Kidney (tissue), 14 donors: Measurements from ENCODE around the gene SBF2. TPM values are rescaled to one million over a fixed set of nuclear protein-coding genes. Genes with fewer than 3 reads are reported as not detected.
A peak's percentile ranks its signal among the peaks of the same experiment; 100 is the strongest.

Experiments used
- DNase-seq, 5 donors: peaks; one replicate each; pipeline ENCODE4 v3.0.0-alpha.2; 2013 to 2020
- FAIRE-seq: peaks from 2 replicates; lab custom pipeline; 2012; peaks lifted over from hg19 to GRCh38; lab: Jason Lieb, UNC
- H3K27ac ChIP-seq, 2 donors: one replicate each; pipeline ENCODE4 v1.7.0; 2013; ENCODE audit warnings: low read depth in 2 of 2, low read length in 2 of 2, inconsistent platforms in 1 of 2
- H3K27me3 ChIP-seq: one replicate; pipeline ENCODE4 v1.7.1; 2013; ENCODE audit warnings: low read length, inconsistent platforms; ENCODE audit not compliant: control insufficient read depth, insufficient read depth
- H3K36me3 ChIP-seq, 3 donors: one replicate each; pipeline versions ENCODE4 v1.7.0 to v1.7.1; 2013; ENCODE audit warnings: low read length in 3 of 3, control low read depth in 1 of 3, inconsistent platforms in 1 of 3; ENCODE audit not compliant: insufficient read depth in 3 of 3, control insufficient read depth in 2 of 3
- H3K4me1 ChIP-seq, 3 donors: one replicate each; pipeline versions ENCODE4 v1.7.0 to v1.7.1; 2013; ENCODE audit warnings: low read length in 3 of 3, inconsistent platforms in 1 of 3, low read depth in 1 of 3; ENCODE audit not compliant: control insufficient read depth in 2 of 3, insufficient read depth in 2 of 3
- H3K4me3 ChIP-seq, 3 donors: one replicate each; pipeline versions ENCODE4 v1.7.0 to v1.8.1; 2013; ENCODE audit warnings: low read length in 3 of 3, control low read depth in 1 of 3, inconsistent platforms in 1 of 3
- H3K9ac ChIP-seq, 3 donors: one replicate each; pipeline versions ENCODE4 v1.7.0 to v1.7.1; 2013; ENCODE audit warnings: low read length in 3 of 3, control low read depth in 1 of 3, inconsistent platforms in 1 of 3
- H3K9me3 ChIP-seq, 3 donors: one replicate each; pipeline versions ENCODE4 v1.7.0 to v1.7.1; 2013; ENCODE audit warnings: low read length in 3 of 3, control low read depth in 1 of 3, inconsistent platforms in 1 of 3; ENCODE audit not compliant: control insufficient read depth in 2 of 3, insufficient read depth in 1 of 3
- CTCF ChIP-seq: IDR thresholded peaks from 3 replicates; pipeline ENCODE4 v1.5.1; 2012; ENCODE audit warnings: mild to moderate bottlenecking, moderate library complexity, borderline replicate concordance; ENCODE audit not compliant: insufficient read depth; ENCODE audit errors: extremely low read depth
- intact Hi-C: fragments of 100-400 bp; cut with DNase I; formaldehyde crosslinking; loops from one replicate; pipeline ENCODE4 v1.11.1; 2022
- polyA plus RNA-seq: library from polyadenylated mRNA; stranded (reverse); fragments of 350-450 nt; fragmentation: Illumina TruSeq; extraction: RNeasy Lipid Tissue Mini Kit (QIAGEN cat#74804); gene quantifications from one replicate; pipeline ENCODE4 v1.2.3, GENCODE V29; 2014; ENCODE audit warnings: low read depth, low replicate concordance; ENCODE audit not compliant: insufficient read depth
- total RNA-seq: library from RNA; stranded (reverse); fragmentation: NEBNext Ultra II Directional; extraction: Animal tissue kit (Norgen Biotek cat#: 25700); gene quantifications from one replicate; pipeline ENCODE4 v1.2.1, GENCODE V29; 2021
- donor health status: control.
- donor health status: control.
- donor health status: control.
- donor health status: control.
- donor health status: control.
- donor health status: DM: yes; HTN: yes; CAD: no.
- donor health status: Normal renal cell carcinoma (clear cell type).

The SBF2 gene
- total and polyA plus RNA-seq, 2 donors from 2014 or later: 13.1 to 55.4 TPM

- Histone ChIP-seq H3K27me3 (no peaks in the 10 kb centered on the region), H3K4me3 (no peak overlapping the region), H3K27ac (no peak overlapping the region), H3K36me3 (no peaks in the 10 kb centered on the region), H3K9me3 (no peaks in the 10 kb centered on the region), H3K4me1 (no peaks in the 10 kb centered on the region), H3K9ac (no peak overlapping the region)
- intact Hi-C loops: no loop called here
- TF ChIP-seq CTCF: no peak
- no peak for FAIRE-seq
- DNase-seq: no peak
Measured at GRCh38 chr11:9927670-9928069, 366.3 kb downstream of the SBF2 start.

- intact Hi-C loops: no loop called here
- Histone ChIP-seq H3K27me3 (no peaks in the 10 kb centered on the region), H3K9me3 (no peaks in the 10 kb centered on the region), H3K36me3 (no peaks in the 10 kb centered on the region), H3K4me3 (no peak overlapping the region), H3K9ac (no peak overlapping the region), H3K27ac (no peak overlapping the region), H3K4me1 (no peaks in the 10 kb centered on the region)
- DNase-seq: no peak
- no peak for FAIRE-seq
- no peak for TF ChIP-seq CTCF
Measured at GRCh38 chr11:9923280-9923679, 370.7 kb downstream of the SBF2 start.

- FAIRE-seq (no peak), DNase-seq (peak in 3 of 5 donors; percentile 28 to 66 (median 65))
- intact Hi-C loops: no loop called here
- no peak overlapping the region for H3K27ac ChIP-seq
- no peak overlapping the region for H3K9ac ChIP-seq
- TF ChIP-seq CTCF: no peak
- H3K27me3 ChIP-seq: no peaks in the 10 kb centered on the region
- H3K4me1 ChIP-seq: no peaks in the 10 kb centered on the region
- H3K4me3 ChIP-seq: no peak overlapping the region
- H3K36me3 ChIP-seq: no peaks in the 10 kb centered on the region
- no peaks in the 10 kb centered on the region for H3K9me3 ChIP-seq
Measured at GRCh38 chr11:9922806-9923205, 371.2 kb downstream of the SBF2 start.

- Histone ChIP-seq H3K27ac (no peak overlapping the region), H3K4me3 (no peak overlapping the region)
- FAIRE-seq: no peak
Measured at GRCh38 chr11:9916480-9916879, 377.5 kb downstream of the SBF2 start.

More at GRCh38 chr11:9916480-9916879, 377.5 kb downstream of the SBF2 start:
- Histone ChIP-seq H3K27me3 (no peaks in the 10 kb centered on the region), H3K9ac (no peak overlapping the region), H3K9me3 (no peaks in the 10 kb centered on the region), H3K4me1 (no peaks in the 10 kb centered on the region), H3K36me3 (no peaks in the 10 kb centered on the region)
- TF ChIP-seq CTCF: no peak
- intact Hi-C loops: no loop called here
- no peak for DNase-seq
